Activated T-helper 17 cell treated with anti-CD3 and anti-CD28 coated beads, Interleukin-2, amount 50 U/mL, for 72 hours (primary cell): Measurements from ENCODE around the gene ABCG1. TPM values are rescaled to one million over a fixed set of nuclear protein-coding genes. Genes with fewer than 3 reads are reported as not detected.

Experiments
- ATAC-seq: fragments of 150-1000 bp; cut with Tn5 transposase; replicated peaks from 2 replicates; pipeline ENCODE4 v1.10.0; 2021; ENCODE audit warnings: mild to moderate bottlenecking, moderate library complexity
- H3K27ac Mint-ChIP-seq: one replicate; pipeline ENCODE4 v1.8.0; 2022; ENCODE audit warnings: mixed read lengths
- H3K27me3 Mint-ChIP-seq: one replicate; pipeline ENCODE4 v1.8.0; 2022; ENCODE audit warnings: mixed read lengths
- H3K36me3 Mint-ChIP-seq: one replicate; pipeline ENCODE4 v1.8.0; 2022; ENCODE audit warnings: low read depth, mild to moderate bottlenecking, mixed read lengths
- H3K4me1 Mint-ChIP-seq: one replicate; pipeline ENCODE4 v1.8.0; 2022; ENCODE audit warnings: mixed read lengths
- H3K4me3 Mint-ChIP-seq: one replicate; pipeline ENCODE4 v1.8.0; 2022; ENCODE audit warnings: mild to moderate bottlenecking, mixed read lengths
- H3K9me3 Mint-ChIP-seq: one replicate; pipeline ENCODE4 v1.8.0; 2022; ENCODE audit warnings: mixed read lengths
- total RNA-seq, 2 donors: library from RNA; stranded (reverse); gene quantifications; one replicate each; pipeline ENCODE4 v1.2.3, GENCODE V29; 2022

Gene ABCG1
- total RNA-seq, 2 donors from 2014 or later: 3.1 to 8.2 TPM

DNA sequence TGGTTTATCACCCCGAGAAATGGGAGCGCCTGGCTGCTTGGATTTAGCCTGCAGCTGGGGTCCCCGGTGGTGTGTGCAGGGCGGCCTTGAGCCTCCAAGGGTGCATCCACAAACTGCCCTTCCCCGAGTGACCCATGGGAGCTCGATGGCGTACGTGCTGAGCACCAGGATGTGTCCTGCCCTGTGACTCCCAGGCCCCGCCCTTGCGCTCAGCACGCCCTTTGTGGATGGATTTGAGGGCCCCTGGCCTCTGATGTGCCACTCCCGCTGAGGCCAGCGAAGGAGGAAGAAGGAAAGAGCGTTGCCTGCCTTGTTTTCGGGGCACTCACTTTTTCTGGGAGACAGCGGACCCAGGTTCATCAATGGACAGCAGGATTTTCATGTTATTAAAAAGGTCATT lies 98.0 kb downstream of the ABCG1 start:
- Mint-ChIP-seq H3K9me3 (no peaks in the 10 kb centered on the region), H3K36me3 (no peaks in the 10 kb centered on the region), H3K27ac (no peak overlapping the region), H3K4me1 (no peaks in the 10 kb centered on the region), H3K4me3 (no peak overlapping the region), H3K27me3 (no peaks in the 10 kb centered on the region)
- no peak for ATAC-seq

DNA sequence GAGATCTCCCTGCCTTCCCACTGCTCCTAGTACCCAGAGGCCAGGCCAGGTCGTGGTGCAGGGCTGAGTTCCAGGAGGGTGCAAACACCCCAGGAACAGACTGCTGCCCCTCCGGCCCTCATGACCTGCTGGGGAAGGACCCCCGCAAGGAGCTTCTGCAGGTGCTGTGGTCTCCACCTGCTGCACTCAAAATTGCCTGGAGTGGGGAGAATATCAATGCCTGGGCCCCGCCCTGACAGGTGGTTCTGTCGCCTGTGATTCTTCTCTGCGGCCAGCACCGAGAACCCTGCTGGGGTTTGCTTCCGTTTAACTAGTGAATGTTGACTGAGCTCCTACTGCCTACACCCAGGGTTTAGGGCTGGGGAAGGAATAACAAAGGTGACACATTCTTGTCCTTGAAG lies 98.4 kb downstream of the ABCG1 start:
- Mint-ChIP-seq H3K27ac (no peak overlapping the region), H3K27me3 (no peaks in the 10 kb centered on the region), H3K36me3 (no peaks in the 10 kb centered on the region), H3K4me1 (no peaks in the 10 kb centered on the region), H3K9me3 (no peaks in the 10 kb centered on the region), H3K4me3 (no peak overlapping the region)
- no peak for ATAC-seq

DNA sequence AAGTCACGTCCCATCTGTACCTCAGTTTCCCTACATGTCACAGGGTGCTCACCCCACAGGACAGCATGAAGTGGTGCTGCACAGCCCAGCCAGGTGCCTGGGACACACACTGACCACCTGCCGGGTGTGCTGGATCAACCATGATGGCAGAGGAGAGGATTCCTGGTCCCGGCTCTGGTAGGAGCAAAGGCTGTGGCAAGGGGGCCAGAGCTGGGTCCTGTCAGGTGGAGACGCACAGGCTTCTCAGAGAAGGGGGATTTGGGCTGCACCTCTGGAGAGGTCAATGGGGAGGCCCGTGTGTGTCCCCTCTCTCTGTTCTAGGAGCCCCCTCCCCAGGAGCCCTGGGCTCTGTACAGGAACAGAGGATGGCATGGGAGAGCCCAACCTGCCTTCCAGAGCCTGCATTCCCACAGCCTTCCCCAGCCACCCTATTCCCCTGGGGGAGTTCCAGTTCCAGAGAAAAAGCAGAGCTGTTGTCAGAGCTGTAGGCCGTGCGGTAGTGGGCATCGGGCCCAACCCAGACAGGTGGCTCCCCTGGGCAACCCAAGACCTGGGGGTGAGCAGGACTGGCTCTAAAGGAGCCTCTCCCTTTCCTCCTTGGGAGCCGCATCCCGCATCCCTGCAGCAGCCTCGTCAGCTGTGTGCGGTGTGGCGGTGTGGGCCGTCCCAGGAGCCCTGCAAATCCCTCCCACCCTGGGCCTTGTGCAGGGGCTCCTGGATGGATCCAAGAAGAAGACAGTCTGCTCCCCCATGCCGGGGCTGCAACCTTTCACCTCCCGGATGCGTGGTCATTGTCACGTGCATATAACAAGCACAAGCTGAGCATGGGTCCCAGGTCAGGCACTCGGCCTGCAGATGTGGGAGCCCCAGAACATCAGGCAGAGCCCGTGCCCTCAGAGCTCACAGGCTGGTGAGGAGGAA lies 99.1 kb downstream of the ABCG1 start:
- Mint-ChIP-seq H3K4me1 (no peaks in the 10 kb centered on the region), H3K4me3 (no peak overlapping the region), H3K36me3 (no peaks in the 10 kb centered on the region), H3K9me3 (no peaks in the 10 kb centered on the region), H3K27me3 (peaks cover 4% of the 10 kb centered on the region), H3K27ac (no peak overlapping the region)
- ATAC-seq: no peak

DNA sequence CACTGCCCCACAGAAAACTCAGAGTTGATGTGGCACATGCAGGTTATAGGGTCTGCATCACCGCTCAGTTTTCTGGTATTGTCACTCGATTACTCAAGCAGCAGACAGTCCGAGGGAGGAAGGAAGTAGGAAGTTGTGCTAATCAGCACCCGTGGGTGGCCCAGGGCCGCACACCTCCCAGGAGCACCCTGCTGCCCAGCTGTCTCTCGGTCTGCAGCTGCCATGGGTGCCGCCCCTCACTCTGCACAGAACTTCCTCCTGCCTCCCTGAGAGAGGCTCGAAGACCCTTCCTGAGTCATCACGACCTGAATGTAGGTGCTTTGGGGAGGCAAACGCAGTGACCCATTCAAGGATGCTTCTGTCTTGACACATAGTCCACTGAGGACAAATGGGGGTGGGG lies 100.4 kb downstream of the ABCG1 start:
- no peaks in the 10 kb centered on the region for H3K4me1 Mint-ChIP-seq
- no peaks in the 10 kb centered on the region for H3K36me3 Mint-ChIP-seq
- peaks cover 4% of the 10 kb centered on the region for H3K27me3 Mint-ChIP-seq
- H3K4me3 Mint-ChIP-seq: no peak overlapping the region
- H3K27ac Mint-ChIP-seq: no peak overlapping the region
- ATAC-seq: peak; percentile 37
- no peaks in the 10 kb centered on the region for H3K9me3 Mint-ChIP-seq

DNA sequence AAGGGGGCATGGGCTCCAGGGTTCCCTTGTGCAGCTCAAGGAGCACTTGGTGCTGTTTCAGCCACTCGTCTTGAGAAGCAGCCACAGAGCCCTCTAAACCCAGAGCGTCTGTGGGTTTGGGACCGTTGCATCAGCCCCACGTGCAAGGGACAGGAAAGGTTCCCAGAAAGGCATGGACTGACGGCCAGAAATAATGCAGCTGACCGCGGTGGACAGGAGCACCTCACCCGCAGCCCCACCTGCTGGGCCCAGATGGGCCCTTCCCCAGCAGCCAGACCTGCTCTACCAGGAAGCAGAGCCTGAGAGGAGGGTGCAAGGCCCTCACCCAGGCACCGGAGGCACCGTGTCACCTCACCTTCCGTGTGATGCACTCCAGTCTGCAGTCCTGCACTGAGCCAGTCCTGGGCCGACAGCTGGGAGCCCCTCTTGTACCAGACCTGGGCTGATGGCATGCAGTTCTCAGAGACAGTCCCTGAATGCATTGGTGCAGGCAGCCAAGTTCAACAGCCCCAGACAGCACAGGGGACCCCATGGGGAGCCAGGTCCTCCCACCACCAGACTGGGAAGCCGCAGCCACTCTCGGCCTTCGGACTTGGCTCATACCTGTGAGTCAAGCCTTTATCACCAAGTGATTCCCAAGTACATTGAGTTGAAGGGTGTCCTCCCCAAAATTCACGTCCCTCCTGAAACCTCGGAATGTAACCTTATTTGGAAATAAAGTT lies 101.1 kb downstream of the ABCG1 start:
- H3K4me1 Mint-ChIP-seq: no peaks in the 10 kb centered on the region
- H3K9me3 Mint-ChIP-seq: no peaks in the 10 kb centered on the region
- no peak for ATAC-seq
- H3K36me3 Mint-ChIP-seq: no peaks in the 10 kb centered on the region
- H3K27me3 Mint-ChIP-seq: peaks cover 4% of the 10 kb centered on the region
- no peak overlapping the region for H3K4me3 Mint-ChIP-seq
- H3K27ac Mint-ChIP-seq: no peak overlapping the region

DNA sequence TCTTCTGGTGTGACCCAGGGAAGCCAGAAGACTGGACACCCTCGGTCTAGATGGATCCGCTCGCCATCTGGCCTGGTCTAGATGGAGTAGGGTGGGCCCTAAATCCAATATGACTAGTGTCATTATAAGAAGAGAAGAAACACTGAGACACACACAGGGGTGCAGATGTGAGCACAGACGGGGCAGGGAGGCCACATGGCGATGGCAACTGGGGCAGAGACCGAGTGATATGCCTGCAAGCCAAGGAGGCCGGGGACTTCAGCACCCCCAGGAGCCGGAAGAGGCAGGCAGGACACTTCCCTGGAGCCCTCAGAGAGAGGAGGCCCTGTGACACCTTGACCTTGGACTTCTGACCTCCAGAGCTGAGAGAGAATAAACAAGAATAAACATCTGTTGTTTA lies 101.9 kb downstream of the ABCG1 start:
- Mint-ChIP-seq H3K4me3 (no peak overlapping the region), H3K27ac (no peak overlapping the region), H3K27me3 (peaks cover 7% of the 10 kb centered on the region), H3K36me3 (no peaks in the 10 kb centered on the region), H3K4me1 (no peaks in the 10 kb centered on the region), H3K9me3 (no peaks in the 10 kb centered on the region)
- ATAC-seq: no peak

DNA sequence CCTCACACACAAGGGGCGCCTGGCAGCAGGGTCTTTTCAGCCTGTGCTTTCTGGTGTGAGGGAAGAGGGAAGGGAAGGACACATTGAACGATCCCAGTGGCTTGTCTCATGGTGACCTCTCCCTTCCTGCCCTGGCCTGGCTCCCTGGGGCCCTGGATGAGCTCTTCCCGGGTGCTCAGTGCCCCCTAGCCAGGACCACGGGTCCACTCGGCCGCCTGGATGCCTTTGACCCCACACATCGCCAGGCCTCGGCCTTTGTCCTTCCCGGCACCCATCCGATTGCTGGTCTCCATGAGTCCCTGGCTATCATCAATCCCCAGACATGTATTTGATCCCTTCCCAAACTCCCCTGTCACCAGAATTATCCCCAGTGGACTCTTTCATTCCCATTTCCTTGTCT lies 102.3 kb downstream of the ABCG1 start:
- no peak for ATAC-seq
- H3K4me1 Mint-ChIP-seq: no peaks in the 10 kb centered on the region
- no peak overlapping the region for H3K4me3 Mint-ChIP-seq
- H3K36me3 Mint-ChIP-seq: no peaks in the 10 kb centered on the region
- H3K9me3 Mint-ChIP-seq: no peaks in the 10 kb centered on the region
- H3K27me3 Mint-ChIP-seq: peaks cover 7% of the 10 kb centered on the region
- no peak overlapping the region for H3K27ac Mint-ChIP-seq

DNA sequence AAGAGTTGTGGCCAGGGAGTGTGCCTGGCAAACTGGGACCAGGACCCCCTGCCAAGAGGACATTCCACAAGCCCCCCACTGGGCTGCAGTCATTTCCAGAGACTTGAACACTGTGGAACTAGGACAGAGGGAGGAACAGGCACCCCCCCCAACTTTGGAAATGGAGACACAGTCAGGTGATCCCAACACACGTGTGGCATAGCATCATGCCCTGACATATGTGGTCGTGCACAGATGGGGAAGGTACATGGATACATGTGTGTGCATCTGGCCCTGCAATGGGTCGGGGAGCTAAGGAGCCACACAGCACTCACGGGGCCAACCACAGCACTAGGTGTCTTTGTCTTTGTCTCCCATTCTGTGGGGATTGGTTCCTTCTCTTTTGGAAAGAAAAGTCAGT lies 102.9 kb downstream of the ABCG1 start:
- Mint-ChIP-seq H3K9me3 (no peaks in the 10 kb centered on the region), H3K27me3 (peaks cover 7% of the 10 kb centered on the region), H3K36me3 (no peaks in the 10 kb centered on the region), H3K27ac (no peak overlapping the region), H3K4me3 (no peak overlapping the region), H3K4me1 (no peaks in the 10 kb centered on the region)
- ATAC-seq: no peak

DNA sequence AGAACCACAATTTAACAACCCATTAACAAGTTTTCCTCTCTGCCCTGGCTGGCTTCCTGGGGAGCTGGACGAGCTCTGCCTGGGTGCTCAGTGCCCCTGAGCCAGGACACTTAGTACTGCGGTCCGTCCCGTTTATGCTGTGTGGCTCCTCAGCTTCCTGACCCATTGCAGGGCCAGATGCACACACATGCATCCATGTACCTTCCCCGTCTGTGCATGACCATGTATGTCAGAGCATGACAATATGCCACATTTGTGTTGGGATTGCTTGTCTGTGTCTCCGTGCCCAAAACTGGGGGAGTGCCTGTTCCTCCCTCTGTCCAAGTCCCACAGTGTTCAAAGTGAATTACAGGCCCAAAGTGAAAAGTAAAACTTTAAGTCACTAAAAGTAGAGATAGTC lies 106.0 kb downstream of the ABCG1 start:
- no peaks in the 10 kb centered on the region for H3K4me1 Mint-ChIP-seq
- no peak overlapping the region for H3K27ac Mint-ChIP-seq
- H3K4me3 Mint-ChIP-seq: no peak overlapping the region
- no peak for ATAC-seq
- H3K9me3 Mint-ChIP-seq: no peaks in the 10 kb centered on the region
- H3K27me3 Mint-ChIP-seq: peaks cover 7% of the 10 kb centered on the region
- H3K36me3 Mint-ChIP-seq: no peaks in the 10 kb centered on the region

DNA sequence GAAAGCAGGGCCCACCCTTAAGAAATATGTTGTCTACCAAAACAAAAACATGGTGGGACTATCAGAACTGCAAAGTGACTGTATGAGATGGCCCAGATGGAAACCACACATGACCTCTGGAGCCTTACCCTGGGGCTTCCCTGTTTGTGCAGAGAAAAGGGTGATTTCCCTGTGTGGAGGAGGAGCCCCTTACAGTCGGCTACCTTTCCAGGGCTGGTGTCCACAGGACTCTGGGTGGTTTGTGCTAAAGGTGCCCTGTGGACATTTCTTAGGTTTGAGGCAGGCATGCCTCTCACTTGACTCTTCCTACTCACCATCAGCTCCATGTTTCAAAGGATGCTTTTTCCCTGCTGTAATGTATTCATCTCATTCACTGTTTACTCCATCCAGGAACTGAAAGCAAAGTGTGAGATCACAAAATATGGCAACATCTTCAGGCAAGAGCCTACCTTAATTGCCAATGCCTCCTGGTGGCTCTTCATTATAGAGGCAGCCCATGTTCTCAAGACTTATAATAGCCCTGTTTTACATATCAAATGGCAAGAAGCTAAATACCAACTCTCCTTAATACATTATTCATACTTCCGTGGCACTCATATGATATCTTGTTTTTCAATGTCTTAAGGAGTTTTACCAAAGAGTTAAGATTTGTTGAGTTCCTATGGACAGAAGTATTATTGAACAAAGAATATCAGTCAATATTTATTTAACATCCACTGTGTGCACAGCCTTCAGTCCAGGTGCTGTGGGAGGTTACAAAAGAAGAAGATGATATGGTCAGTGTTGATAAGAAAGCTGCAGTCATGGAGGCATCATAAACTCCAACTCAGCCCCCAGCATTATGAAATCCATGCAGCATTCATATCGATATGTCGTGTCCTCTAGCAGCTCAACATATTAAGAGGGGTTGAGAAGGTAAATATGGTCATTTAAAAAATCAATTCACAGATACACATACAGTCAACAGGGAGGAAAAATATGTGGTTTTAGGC lies 111.7 kb downstream of the ABCG1 start:
- Mint-ChIP-seq H3K9me3 (peaks cover 19% of the 10 kb centered on the region), H3K4me1 (no peaks in the 10 kb centered on the region), H3K27me3 (peaks cover 9% of the 10 kb centered on the region), H3K27ac (no peak overlapping the region), H3K36me3 (no peaks in the 10 kb centered on the region), H3K4me3 (no peak overlapping the region)
- ATAC-seq: no peak

DNA sequence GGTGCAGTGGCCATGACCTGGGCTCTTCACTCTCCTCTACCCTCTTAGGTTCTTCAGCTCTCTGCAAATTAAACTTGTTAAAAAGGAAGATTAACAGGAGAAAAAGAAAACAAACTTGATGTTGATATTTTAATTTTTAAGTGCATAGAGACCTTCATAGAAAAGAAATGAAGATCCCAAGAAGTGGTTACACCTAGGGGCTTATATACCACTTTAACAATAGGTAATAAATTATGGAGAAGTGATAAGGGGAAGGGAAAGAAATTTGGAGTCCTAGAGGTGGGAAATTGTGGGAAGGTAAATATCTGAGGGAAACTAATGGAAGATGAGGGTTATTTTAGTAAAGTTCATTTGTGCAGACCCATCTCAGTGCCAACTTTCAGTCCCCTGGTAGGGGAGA lies 112.7 kb downstream of the ABCG1 start:
- Mint-ChIP-seq H3K4me3 (no peak overlapping the region), H3K36me3 (no peaks in the 10 kb centered on the region), H3K27me3 (peaks cover 8% of the 10 kb centered on the region), H3K27ac (no peak overlapping the region), H3K4me1 (no peaks in the 10 kb centered on the region), H3K9me3 (peaks cover 19% of the 10 kb centered on the region)
- ATAC-seq: no peak

DNA sequence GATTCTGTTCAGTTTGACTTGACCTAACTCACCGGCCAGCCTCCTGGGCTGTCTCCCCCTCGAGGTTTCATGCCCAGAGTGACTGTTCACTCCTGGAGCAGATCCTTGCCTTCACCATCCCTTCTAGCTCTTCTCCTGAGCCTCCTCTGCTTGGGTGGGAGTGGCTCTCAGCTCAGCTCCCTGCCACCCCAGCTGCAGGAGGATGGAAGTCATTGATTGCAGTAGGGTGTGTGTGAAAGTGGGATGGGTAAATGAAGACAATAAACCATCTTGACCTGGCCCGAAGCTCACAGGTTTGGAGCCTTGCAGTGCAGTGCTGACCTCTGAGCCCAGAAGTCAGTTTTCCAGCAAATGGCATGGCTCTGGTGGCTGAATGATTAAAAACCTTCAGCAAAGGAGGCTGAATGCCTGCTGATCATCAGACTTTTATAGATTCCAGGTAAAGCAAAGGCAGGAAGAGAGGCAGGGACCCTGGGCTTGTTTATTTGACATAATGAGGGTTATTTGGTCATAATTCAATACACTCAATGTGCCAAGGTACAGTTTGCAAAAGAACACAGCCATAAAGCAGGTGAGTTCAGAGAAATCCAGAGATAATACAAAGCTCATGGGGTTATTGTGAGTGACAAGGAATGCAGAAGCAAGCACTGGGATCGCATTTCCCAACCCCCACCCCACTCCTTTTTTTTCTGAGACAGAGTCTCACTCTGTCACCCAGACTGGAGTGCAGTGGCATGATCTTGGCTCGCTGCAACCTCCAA lies 113.8 kb downstream of the ABCG1 start:
- ATAC-seq: no peak
- H3K4me3 Mint-ChIP-seq: no peak overlapping the region
- H3K9me3 Mint-ChIP-seq: peaks cover 19% of the 10 kb centered on the region
- peaks cover 3% of the 10 kb centered on the region for H3K4me1 Mint-ChIP-seq
- H3K27me3 Mint-ChIP-seq: peaks cover 8% of the 10 kb centered on the region
- no peaks in the 10 kb centered on the region for H3K36me3 Mint-ChIP-seq
- no peak overlapping the region for H3K27ac Mint-ChIP-seq

DNA sequence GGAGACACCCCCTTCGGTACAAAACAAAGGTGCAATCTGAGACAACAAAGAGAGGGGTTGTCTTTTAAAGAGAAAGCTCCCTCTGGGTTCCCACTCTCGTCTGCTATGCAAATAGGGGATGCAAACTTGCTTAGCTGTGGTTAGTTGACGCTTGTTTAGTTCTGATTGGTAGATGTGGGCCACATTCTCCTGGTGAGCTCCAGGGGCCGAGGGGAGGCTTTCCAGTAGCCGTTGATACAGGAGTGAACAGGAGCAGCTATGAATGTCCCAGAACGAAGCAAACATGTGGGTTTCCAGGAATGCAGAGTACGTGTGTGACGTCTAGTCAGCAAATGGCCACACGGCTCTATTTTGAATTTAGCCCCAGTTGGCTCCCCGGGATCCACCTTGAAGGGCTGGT lies 117.1 kb downstream of the ABCG1 start:
- Mint-ChIP-seq H3K4me1 (peaks cover 17% of the 10 kb centered on the region), H3K36me3 (no peaks in the 10 kb centered on the region), H3K27ac (no peak overlapping the region), H3K27me3 (peaks cover 8% of the 10 kb centered on the region), H3K4me3 (no peak overlapping the region), H3K9me3 (peaks cover 14% of the 10 kb centered on the region)
- no peak for ATAC-seq

DNA sequence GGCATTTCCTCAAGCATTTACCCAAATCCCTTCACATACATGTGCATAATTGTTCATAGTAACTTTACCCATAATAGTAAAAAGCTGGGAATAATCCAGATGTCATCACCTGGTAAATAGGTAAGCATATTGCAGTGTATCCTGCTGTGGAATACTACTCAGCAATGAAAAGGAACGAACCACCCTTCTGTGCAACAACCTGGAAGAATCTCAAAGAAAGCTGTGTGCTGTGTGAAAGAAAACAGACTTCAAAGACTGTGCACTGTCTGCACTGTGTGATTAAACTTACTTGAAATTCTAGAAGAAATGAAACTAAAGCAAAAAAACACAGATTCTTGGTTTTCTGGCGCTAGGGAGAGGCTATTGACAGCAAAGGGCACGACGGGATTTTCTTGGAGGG lies 118.3 kb downstream of the ABCG1 start:
- ATAC-seq: no peak
- Mint-ChIP-seq H3K4me3 (peak overlapping the region; percentile 50), H3K27me3 (peaks cover 8% of the 10 kb centered on the region), H3K36me3 (no peaks in the 10 kb centered on the region), H3K27ac (peak overlapping the region; percentile 60), H3K9me3 (peaks cover 3% of the 10 kb centered on the region), H3K4me1 (peaks cover 17% of the 10 kb centered on the region)
